PFSK-1 (cell line): ENCODE measurements around the gene FAM3B.

Source experiments
- POLR2AphosphoS5 ChIP-seq: IDR thresholded peaks from 2 replicates; pipeline ENCODE4 v1.6.1; 2012; ENCODE audit warnings: low read depth, mild to moderate bottlenecking, control low read depth, low read length, moderate library complexity
- REST ChIP-seq, 2 experiments: IDR thresholded peaks; 2 replicates each; pipeline versions ENCODE4 v1.6.1 to v1.8.0; 2011 to 2012; ENCODE audit warnings: low read depth in 2 of 2, low read length in 2 of 2, control low read depth in 1 of 2, inconsistent platforms in 1 of 2, mild to moderate bottlenecking in 1 of 2, moderate library complexity in 1 of 2; ENCODE audit not compliant: insufficient read depth in 1 of 2
- SIN3A ChIP-seq: IDR thresholded peaks from 2 replicates; pipeline ENCODE4 v1.6.1; 2012; ENCODE audit warnings: mild to moderate bottlenecking, low read length, moderate library complexity, borderline replicate concordance; ENCODE audit not compliant: insufficient read depth
- TAF1 ChIP-seq: IDR thresholded peaks from 2 replicates; pipeline ENCODE4 v1.6.1; 2012; ENCODE audit warnings: low read length, control low read depth, borderline replicate concordance; ENCODE audit not compliant: insufficient read depth

- TF ChIP-seq POLR2AphosphoS5 (no peak), REST (IDR thresholded peaks at IDR 0.05; ENCODE audit: insufficient read depth in 1 of 2, low read depth in 2 of 2, low read length in 2 of 2) (no peak), TAF1 (no peak), SIN3A (no peak)
Measured at GRCh38 chr21:41319273-41319672, 2.7 kb downstream of the FAM3B start.
